Hepatocyte (in vitro differentiated cells): ENCODE data around the gene ETV6.

Experiments used
- EZH2phosphoT487 ChIP-seq: fragments of 200-600 bp; sonication (generic); IDR thresholded peaks from one replicate; pipeline ENCODE4 v1.6.1; 2018; ENCODE audit warnings: antibody characterized with exemption, mild to moderate bottlenecking, low read depth, moderate library complexity; ENCODE audit not compliant: unreplicated experiment, severe bottlenecking
- TF ChIP-seq, protein P1 (sequence below): fragments of 200-600 bp; sonication (generic); IDR thresholded peaks from 2 replicates; pipeline ENCODE4 v1.5.1; 2016; ENCODE audit warnings: antibody characterized with exemption, mild to moderate bottlenecking; ENCODE audit not compliant: poor library complexity

DNA sequence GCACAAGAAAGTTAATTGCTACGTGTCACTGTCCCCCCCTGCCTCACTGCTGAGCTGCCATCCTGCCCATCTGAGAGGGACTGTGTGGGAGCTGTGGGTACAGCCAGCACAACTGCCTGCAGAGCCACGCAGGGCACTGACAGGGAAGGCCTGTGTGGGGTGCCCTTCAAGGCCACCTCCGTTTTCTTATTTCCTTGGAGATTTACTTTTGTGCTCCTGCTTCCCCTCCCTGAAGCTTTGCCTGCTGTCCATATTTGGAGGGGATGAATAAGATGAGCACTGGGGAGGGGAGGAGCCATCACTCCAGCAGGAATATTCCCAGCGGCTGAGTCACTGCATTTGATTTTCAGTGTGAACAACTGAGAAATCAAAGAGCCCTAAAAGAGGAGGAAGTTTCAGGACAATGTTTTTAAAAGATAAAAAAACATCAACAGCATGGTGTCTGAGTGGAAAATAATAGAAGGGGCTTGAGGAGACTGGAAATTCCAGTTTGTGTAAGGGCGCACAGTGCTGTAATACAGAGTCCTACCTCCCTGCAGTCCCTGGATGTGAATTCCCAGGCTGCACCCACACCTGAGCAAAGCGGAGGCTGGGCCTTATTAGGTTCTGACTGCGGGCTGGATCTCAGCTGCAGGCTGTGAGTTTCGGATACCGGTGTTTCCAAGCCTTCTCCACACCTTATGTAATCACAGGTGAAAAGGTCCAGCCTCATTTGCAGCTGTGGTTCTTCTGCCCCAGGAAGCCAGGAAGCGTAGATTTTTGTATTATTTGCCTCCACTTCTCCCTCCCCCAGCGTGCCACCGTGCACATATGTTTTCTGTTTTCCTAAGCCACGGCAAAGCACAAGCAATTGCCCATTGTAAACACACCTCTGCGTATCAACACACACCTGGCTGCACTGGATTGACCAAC lies 228.7 kb downstream of the ETV6 start:
- TF ChIP-seq, protein P1, sequence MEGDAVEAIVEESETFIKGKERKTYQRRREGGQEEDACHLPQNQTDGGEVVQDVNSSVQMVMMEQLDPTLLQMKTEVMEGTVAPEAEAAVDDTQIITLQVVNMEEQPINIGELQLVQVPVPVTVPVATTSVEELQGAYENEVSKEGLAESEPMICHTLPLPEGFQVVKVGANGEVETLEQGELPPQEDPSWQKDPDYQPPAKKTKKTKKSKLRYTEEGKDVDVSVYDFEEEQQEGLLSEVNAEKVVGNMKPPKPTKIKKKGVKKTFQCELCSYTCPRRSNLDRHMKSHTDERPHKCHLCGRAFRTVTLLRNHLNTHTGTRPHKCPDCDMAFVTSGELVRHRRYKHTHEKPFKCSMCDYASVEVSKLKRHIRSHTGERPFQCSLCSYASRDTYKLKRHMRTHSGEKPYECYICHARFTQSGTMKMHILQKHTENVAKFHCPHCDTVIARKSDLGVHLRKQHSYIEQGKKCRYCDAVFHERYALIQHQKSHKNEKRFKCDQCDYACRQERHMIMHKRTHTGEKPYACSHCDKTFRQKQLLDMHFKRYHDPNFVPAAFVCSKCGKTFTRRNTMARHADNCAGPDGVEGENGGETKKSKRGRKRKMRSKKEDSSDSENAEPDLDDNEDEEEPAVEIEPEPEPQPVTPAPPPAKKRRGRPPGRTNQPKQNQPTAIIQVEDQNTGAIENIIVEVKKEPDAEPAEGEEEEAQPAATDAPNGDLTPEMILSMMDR = no peak
- no peak for TF ChIP-seq EZH2phosphoT487
